A549 (cell line): ENCODE results near the gene FBXL15.

ENCODE experiments used
- CTCF ChIP-seq: fragments of >200 bp; sonication (Bioruptor Twin); formaldehyde crosslinking; IDR thresholded peaks from 3 replicates; pipeline ENCODE4 v1.5.1; 2016
- EP300 ChIP-seq, 2 experiments: fragments of >200 bp; sonication (Bioruptor Twin); formaldehyde crosslinking; IDR thresholded peaks; 2 replicates in 1 of 2; 3 replicates in 1 of 2; pipeline ENCODE4 v1.6.1; 2016 to 2017
- GATA3 ChIP-seq: IDR thresholded peaks from 2 replicates; pipeline ENCODE4 v1.6.1; 2012; ENCODE audit warnings: borderline replicate concordance
- HMGXB4 ChIP-seq: fragments of 250-450 bp; sonication (Bioruptor Pico); IDR thresholded peaks from 2 replicates; pipeline ENCODE4 v1.5.0; 2021; ENCODE audit warnings: mild to moderate bottlenecking, moderate library complexity, borderline replicate concordance
- HOXA7 ChIP-seq: fragments of 250-450 bp; sonication (Bioruptor Pico); IDR thresholded peaks from 2 replicates; pipeline ENCODE4 v1.5.0; 2020; ENCODE audit warnings: mild to moderate bottlenecking, moderate library complexity
- POLR2A ChIP-seq: IDR thresholded peaks from 2 replicates; pipeline ENCODE4 v1.6.1; 2012; ENCODE audit warnings: mild to moderate bottlenecking, low read length
- TP53 ChIP-seq: fragments of 250-450 bp; sonication (Bioruptor Pico); IDR thresholded peaks from 2 replicates; pipeline ENCODE4 v1.5.0; 2021; ENCODE audit warnings: mild to moderate bottlenecking, moderate library complexity

GRCh38 chr10:102435133-102435497 lies 14.5 kb downstream of the FBXL15 start:
- TF ChIP-seq TP53 (CRISPR knock-in tag) (no peak), POLR2A (no peak), CTCF (no peak), HOXA7 (CRISPR knock-in tag) (no peak), EP300 (IDR thresholded peaks at IDR 0.05) (no peak), HMGXB4 (no peak), GATA3 (no peak)
